NCI-H1105 (cell line): ENCODE measurements around the gene PRKAR1B.
"Not testable (repeated sequence)": the region's sequence is repeated elsewhere in the genome, so short reads cannot be mapped to it uniquely, and the experiment has no call there.

Source experiments
- DNase-seq: peaks from one replicate; lab custom pipeline; 2025; lab: John Stamatoyannopoulos, UW

Gene PRKAR1B

DNA sequence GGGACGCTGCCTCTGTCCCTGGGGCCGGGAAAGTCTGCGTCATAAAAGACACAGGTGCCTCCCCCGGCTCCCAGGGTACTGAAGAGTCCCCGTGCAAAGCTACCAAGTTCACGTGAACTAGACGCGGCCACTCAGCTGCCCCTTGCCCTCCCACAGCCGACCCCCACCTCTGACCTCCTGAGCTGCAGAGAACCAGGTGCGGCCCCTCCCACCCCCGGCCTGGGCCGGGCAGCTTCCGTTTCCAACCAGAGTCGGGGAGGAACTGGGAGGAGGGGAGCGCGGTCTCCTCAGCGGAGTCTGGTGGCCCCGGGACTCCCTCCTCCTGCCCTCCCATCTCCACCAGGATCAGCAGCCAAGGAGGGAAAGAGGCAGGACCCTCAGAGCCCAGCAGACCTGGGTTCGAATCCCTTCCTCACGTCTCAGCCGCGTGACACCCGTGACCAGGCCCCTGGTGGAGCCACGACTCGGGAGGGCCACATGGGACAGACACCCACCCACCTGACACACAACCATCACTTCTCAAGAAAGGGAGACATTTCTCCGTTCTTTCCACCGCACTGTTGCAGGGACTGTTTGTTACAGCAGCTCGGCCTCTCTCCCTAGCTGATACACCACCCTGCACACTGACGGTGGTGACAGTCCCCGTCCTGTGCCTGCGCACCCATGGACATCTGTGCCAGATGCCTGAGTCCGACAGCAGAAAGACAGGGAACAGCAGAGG, 170.1 kb downstream of the PRKAR1B start:
- no peak for DNase-seq

- no peak for DNase-seq
Measured at GRCh38 chr7:556291-556826, 170.7 kb downstream of the PRKAR1B start.

DNA sequence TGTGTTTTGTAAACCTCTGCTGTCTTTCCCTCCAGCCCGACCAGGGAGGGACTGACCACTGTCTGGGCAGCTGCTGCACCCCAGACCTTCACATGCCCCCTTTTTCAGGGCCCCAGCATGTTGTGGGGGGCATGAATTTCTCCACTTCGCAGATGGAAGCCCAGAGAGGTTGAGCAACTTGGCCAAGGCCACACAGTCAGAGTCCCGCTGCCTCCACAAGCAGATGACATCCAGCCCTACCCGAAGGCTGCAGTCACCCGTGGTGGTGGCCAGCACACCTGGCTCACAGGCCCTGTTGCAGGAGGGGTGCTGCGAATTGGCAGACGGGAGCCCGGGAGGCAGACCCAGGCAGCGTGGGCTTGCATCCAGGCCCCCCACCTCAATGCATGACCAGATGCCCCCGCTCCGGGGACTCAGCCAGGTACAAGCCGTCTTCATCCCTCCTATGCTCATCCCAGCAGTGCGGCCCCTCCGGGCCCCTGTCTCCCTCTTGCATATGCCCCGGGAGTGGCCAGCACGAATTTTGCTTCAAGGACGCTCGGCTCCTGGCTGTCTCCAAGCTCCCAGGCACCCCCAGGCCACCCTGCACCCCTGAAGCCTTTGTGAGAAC, 171.4 kb downstream of the PRKAR1B start:
- no peak for DNase-seq

DNA sequence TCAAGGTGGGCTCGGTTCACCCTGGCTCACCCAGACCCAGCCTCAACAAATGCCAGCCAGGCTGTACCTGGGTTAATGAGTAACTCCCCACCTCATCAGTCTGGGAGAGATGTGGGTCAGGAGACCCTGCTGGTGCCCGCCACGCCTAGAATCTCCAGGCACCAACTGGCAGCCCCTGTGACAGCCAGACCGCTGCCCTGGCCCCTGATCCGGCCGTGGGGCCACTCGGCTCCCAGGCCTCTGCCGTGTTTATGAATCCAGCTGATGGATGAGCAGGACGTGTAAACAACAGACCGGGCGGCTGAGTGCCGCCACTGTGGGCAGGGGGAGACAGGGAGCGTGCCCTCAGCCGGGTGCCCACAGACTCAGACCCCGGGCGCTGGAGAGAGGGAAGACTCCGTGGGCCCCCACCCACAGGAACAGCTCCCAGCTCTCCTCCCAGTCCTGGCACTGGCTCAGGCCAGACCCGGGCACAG, 173.4 kb downstream of the PRKAR1B start:
- no peak for DNase-seq

DNA sequence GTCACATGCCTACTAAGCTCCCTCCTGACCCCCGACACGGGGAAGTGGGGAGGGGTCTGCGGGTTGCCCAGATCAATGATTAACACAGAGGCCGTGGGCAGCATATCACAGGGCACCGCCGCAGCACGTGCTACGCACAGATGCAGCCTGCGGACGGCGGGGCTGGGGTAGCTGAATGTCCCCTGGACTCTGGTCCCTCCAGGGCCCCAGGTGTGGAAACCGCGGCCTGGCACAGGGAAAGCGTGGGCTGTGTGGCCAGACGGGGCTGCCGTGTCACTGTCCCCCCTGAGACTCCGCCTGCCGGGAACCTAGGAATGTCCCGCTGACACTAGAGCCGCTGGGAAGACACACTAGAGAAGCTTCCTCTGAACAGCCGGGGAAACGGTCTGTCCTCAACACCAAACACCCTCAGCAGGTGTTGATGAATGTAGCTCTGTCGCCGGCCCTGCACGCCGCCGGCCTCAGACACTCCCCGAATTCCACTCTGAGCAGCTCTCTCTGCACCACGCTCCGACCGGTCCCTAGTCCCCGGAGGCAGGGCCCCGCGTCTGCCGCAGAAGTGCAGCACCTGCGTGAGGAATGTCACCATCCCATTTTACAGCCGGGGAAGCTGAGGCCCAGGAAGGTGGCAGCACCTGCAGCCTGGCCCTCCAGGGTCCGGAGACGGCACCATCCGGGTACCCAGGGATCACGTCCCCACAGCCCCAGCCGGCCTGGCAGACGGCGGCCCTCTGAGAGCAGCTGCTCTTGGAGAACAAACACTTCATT, 174.0 kb downstream of the PRKAR1B start:
- DNase-seq = no peak

DNA sequence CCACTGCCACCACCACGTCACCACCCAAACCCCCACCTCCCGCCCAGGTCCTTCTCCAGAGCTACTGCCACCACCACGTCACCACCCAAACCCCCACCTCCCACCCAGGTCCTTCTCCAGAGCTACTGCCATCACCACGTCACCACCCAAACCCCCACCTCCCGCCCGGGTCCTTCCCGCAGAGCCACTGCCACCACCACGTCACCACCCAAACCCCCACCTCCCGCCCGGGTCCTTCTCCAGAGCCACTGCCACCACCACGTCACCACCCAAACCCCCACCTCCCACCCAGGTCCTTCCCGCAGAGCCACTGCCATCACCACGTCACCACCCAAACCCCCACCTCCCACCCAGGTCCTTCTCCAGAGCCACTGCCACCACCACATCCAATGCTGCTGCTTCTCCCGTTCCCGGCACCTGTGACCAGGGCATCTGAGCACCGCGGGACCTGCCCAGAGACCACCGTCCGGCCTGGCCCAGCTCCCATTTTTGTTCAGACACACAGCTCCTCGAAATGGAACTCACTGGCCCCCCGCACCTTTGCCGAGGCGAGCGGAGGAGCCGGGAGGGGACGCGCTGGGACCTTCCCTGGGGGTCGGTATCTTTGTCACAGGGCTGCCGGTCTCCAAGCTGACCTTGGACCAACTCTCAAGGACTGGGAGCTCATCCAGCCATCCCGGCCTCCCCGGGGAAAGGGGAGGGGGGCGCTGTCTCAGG, 174.8 kb downstream of the PRKAR1B start:
- not testable (repeated sequence) for DNase-seq

DNA sequence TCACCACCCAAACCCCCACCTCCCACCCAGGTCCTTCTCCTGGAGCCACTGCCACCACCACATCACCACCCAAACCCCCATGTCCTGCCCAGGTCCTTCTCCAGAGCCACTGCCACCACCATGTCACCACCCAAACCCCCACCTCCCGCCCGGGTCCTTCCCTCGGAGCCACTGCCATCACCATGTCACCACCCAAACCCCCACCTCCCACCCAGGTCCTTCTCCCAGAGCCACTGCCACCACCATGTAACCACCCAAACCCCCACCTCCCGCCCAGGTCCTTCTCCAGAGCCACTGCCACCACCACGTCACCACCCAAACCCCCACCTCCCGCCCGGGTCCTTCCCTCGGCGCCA, 175.5 kb downstream of the PRKAR1B start:
- DNase-seq = not testable (repeated sequence)

- no peak for DNase-seq
Measured at GRCh38 chr7:550881-551614, 176.0 kb downstream of the PRKAR1B start.

- DNase-seq = no peak
Measured at GRCh38 chr7:549891-550625, 177.0 kb downstream of the PRKAR1B start.

GRCh38 chr7:549066-549890, 177.8 kb downstream of the PRKAR1B start:
- DNase-seq = no peak

DNA sequence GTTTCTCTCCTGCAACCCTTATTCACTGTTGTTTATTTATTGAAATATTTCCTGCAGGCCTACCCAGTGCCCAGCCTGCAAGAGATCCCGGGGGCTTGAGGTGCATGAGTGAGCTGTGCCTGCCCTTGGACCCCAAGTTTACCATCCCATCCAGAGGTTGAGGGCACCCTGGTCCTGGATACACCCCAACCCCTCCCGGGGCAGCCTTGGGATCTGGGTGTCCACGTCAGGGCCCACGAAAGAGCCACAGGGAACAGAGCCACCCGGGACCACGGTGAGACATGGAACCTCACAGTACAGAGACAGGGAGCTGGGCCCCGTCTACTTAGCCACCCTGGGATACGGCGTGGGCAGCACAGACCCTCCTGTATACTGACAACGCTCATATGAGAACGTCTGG, 178.7 kb downstream of the PRKAR1B start:
- DNase-seq = no peak

DNA sequence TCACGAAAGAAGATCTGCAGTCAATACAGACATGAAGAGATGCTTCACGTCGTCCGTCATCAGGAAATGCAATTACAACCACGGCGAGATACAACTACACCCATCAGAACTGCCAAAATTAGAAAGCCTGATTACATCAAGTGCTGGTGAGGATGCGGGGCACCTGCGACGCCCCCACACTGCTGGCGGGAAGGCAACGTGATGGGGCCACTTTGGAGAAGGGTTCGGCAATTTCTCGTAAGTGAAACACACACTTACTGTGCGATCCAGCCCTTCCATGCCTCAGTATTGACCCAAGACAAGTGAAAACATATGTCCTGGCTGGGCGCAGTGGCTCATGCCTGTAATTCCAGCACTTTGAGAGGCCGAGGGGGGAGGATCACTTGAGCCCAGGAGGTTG, 181.6 kb downstream of the PRKAR1B start:
- DNase-seq = no peak

GRCh38 chr7:544338-545221, 182.5 kb downstream of the PRKAR1B start:
- no peak for DNase-seq

GRCh38 chr7:543501-544337, 183.4 kb downstream of the PRKAR1B start:
- no peak for DNase-seq

GRCh38 chr7:542713-543500, 184.2 kb downstream of the PRKAR1B start:
- DNase-seq = no peak

DNA sequence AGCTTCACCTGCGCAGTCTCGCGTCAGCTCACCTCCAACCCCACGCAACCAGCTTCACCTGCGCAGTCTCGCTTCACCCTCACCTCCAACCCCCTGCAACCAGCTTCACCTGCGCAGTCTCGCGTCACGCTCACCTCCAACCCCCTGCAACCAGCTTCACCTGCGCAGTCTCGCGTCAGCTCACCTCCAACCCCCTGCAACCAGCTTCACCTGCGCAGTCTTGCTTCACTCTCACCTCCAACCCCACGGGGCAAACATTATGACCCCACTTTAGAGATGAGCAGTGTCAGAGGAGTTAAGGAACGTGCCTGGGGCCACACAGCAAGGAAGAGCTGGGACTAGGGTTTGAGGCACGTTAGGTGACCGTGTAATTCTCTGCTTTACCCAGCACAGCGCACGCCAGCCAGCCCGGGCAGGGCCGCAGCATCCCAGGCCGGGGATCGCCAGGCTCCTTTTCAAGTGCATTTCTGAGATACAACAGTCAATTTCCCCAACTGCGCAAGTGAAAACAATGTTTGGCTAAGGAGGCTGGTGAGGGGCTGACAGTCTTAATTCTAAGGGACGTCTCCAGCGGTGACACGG, 184.9 kb downstream of the PRKAR1B start:
- DNase-seq = no peak

- no peak for DNase-seq
Measured at GRCh38 chr7:541661-542060, 185.4 kb downstream of the PRKAR1B start.
